Sigmoid colon (tissue), 7 donors: ENCODE data around the gene ITGB1. TPM values are rescaled to one million over a fixed set of nuclear protein-coding genes. Genes with fewer than 3 reads are reported as not detected.
A peak's percentile ranks its signal among the peaks of the same experiment; 100 is the strongest.
"Not testable (repeated sequence)": the region's sequence is repeated elsewhere in the genome, so short reads cannot be mapped to it uniquely, and the experiment has no call there.

Experiments
- DNase-seq: peaks from one replicate; pipeline ENCODE4 v3.0.0-alpha.2; 2019
- H3K27ac ChIP-seq, 4 donors: fragments of 200-600 bp; sonication (generic); one replicate each; pipeline ENCODE4 v1.5.1; 2016 to 2019; ENCODE audit warnings: mild to moderate bottlenecking in 1 of 4
- H3K27me3 ChIP-seq, 3 donors: fragments of 200-600 bp; sonication (generic); one replicate each; pipeline ENCODE4 v1.5.1; 2019; ENCODE audit warnings: mild to moderate bottlenecking in 1 of 3
- H3K36me3 ChIP-seq, 4 donors: fragments of 200-600 bp; sonication (generic); one replicate each; pipeline ENCODE4 v1.5.1; 2016 to 2019
- H3K4me1 ChIP-seq, 4 donors: fragments of 200-600 bp; sonication (generic); one replicate each; pipeline ENCODE4 v1.5.1; 2017 to 2019
- H3K4me3 ChIP-seq, 4 donors: fragments of 200-600 bp; sonication (generic); one replicate each; pipeline ENCODE4 v1.5.1; 2017 to 2019; ENCODE audit warnings: mild to moderate bottlenecking in 2 of 4, moderate library complexity in 1 of 4
- H3K9me3 ChIP-seq, 4 donors: fragments of 200-600 bp in 3 of 4; sonication (generic) in 3 of 4; one replicate each; pipeline versions ENCODE4 v1.5.1 to v1.6.1; 2013 to 2019
- CTCF ChIP-seq, 4 experiments: fragments of 450-650 bp in 3 of 4; fragments of 200-600 bp in 1 of 4; IDR thresholded peaks; one replicate each; pipeline ENCODE4 v1.5.1; 2016 to 2019; ENCODE audit warnings: antibody characterized with exemption in 4 of 4, mild to moderate bottlenecking in 3 of 4, moderate library complexity in 2 of 4
- EP300 ChIP-seq, 4 donors: sonication (generic); formaldehyde crosslinking; IDR thresholded peaks; one replicate each; pipeline ENCODE4 v1.6.1; 2017; ENCODE audit warnings: antibody characterized with exemption in 4 of 4
- POLR2A ChIP-seq, 2 donors: fragments of 450-650 bp; IDR thresholded peaks; one replicate each; pipeline ENCODE4 v1.6.1; 2016; ENCODE audit warnings: antibody characterized with exemption in 2 of 2, mild to moderate bottlenecking in 2 of 2, moderate library complexity in 2 of 2
- POLR2AphosphoS5 ChIP-seq, 4 donors: sonication (generic); formaldehyde crosslinking; IDR thresholded peaks; one replicate each; pipeline ENCODE4 v1.6.1; 2017; ENCODE audit warnings: antibody characterized with exemption in 4 of 4
- WGBS, 2 donors: extraction: QIAGEN DNeasy Blood & Tissue Kit; methylation state at CpG; one replicate each; pipeline ENCODE4 v1.1.7; 2013; 5-methylcytosine and 5-hydroxymethylcytosine counted together
- intact Hi-C: fragments of 100-400 bp; cut with DNase I; formaldehyde crosslinking; loops from one replicate; pipeline ENCODE4 v1.15.1; 2023
- polyA plus RNA-seq, 3 donors: library from polyadenylated mRNA; stranded (reverse); fragments of 200-250 nt; gene quantifications; one replicate each; pipeline ENCODE4 v1.2.3, GENCODE V29; 2013
- total RNA-seq, 4 donors: library from RNA; depleted of rRNA; stranded (reverse); fragments of >200 nt; gene quantifications; one replicate each; pipeline ENCODE4 v1.1.0, GENCODE V29; 2016
- donor health status: healthy with polysubstance abuse.
- donor health status: Bipolar disorder and iron deficiency.
- donor health status: healthy.

Gene ITGB1
- total RNA-seq: 1,000 to 10,000 TPM in 1 of 4 donors, 100 to 1,000 TPM in 3; 588 to 1,360 (median 919) TPM
- polyA plus RNA-seq: 100 to 1,000 TPM in 1 of 3 donors, 10 to 100 TPM in 2; 43.8 to 151 (median 50.9) TPM

- H3K27ac ChIP-seq: peak within 1 kb of the TSS; percentile 94 to 99 (median 98)
- H3K27me3 ChIP-seq: no peaks in the 10 kb centered on the region
- H3K4me3 ChIP-seq: peak within 1 kb of the TSS; percentile 63 to 97 (median 86)
- WGBS, 2 donors: 0 to 1% methylated on average over 94 of the region's 94 CpGs
- H3K36me3 ChIP-seq: no peaks in the 10 kb centered on the region
- TF ChIP-seq EP300 (IDR thresholded peaks at IDR 0.05): peak in 2 of 4 donors; percentile 64 to 80
- no peak for TF ChIP-seq CTCF (IDR thresholded peaks at IDR 0.05)
- TF ChIP-seq POLR2AphosphoS5 (IDR thresholded peaks at IDR 0.05): peak; percentile 98 to 99 (median 99)
- TF ChIP-seq POLR2A (IDR thresholded peaks at IDR 0.05): peak; percentile 98
- intact Hi-C loops: loop anchor here (1.0 to 10.0 kb wide), 2 partner anchors 47 to 904 kb away; partner anchors contain the start of gene KIF5B
- H3K4me1 ChIP-seq: peaks cover 0 to 76% (median 64%) of the 10 kb centered on the region in 4 donors
- DNase-seq: peak; percentile 99
- no peaks in the 10 kb centered on the region for H3K9me3 ChIP-seq
Observed at GRCh38 chr10:32958085-32959005, at the start of gene ITGB1. Gene ITGB1, minus strand, starts transcription at chr10:32958230. Its CDS starts 22,672 bp downstream, at chr10:32935558.

GRCh38 chr10:33006342-33006887 is 48.4 kb upstream of the ITGB1 start:
- H3K9me3 ChIP-seq: no peaks in the 10 kb centered on the region
- no peak for TF ChIP-seq EP300 (IDR thresholded peaks at IDR 0.05)
- no peak for TF ChIP-seq POLR2A (IDR thresholded peaks at IDR 0.05)
- TF ChIP-seq CTCF (IDR thresholded peaks at IDR 0.05): no peak
- peak overlapping the region; percentile 83 to 92 (median 90) for H3K27ac ChIP-seq
- H3K4me1 ChIP-seq: peaks cover 0 to 27% (median 19%) of the 10 kb centered on the region in 4 donors
- H3K36me3 ChIP-seq: no peaks in the 10 kb centered on the region
- 87 to 89% methylated on average over 11 of the region's 11 CpGs for WGBS, 2 donors
- intact Hi-C loops: loop anchor here (5.0 kb wide), 2 partner anchors 559 to 629 kb away; partner anchors contain the start of gene CCDC7
- H3K4me3 ChIP-seq: peak overlapping the region in 2 of 4 donors; percentile 51 to 54
- DNase-seq: no peak
- H3K27me3 ChIP-seq: no peaks in the 10 kb centered on the region

GRCh38 chr10:33005322-33006301 is 47.6 kb upstream of the ITGB1 start:
- H3K4me1 ChIP-seq: peaks cover 0 to 27% (median 19%) of the 10 kb centered on the region in 4 donors
- H3K36me3 ChIP-seq: no peaks in the 10 kb centered on the region
- intact Hi-C loops: loop anchor here (1.0 to 5.0 kb wide), 4 partner anchors 25 to 628 kb away; partner anchors contain the start of genes CCDC7 and ITGB1
- H3K4me3 ChIP-seq: peak overlapping the region; percentile 38 to 54 (median 47)
- WGBS, 2 donors: 6 to 9% methylated on average over 34 of the region's 34 CpGs
- peak overlapping the region; percentile 83 to 92 (median 90) for H3K27ac ChIP-seq
- peak; percentile 95 for DNase-seq
- H3K9me3 ChIP-seq: no peaks in the 10 kb centered on the region
- no peaks in the 10 kb centered on the region for H3K27me3 ChIP-seq
- TF ChIP-seq POLR2A (IDR thresholded peaks at IDR 0.05) (peak; percentile 49 to 64), POLR2AphosphoS5 (IDR thresholded peaks at IDR 0.05) (peak; percentile 83 to 94 (median 86)), EP300 (IDR thresholded peaks at IDR 0.05) (peak in 3 of 4 donors; percentile 36 to 74 (median 40)), CTCF (IDR thresholded peaks at IDR 0.05) (no peak)

- Histone ChIP-seq H3K27me3 (no peaks in the 10 kb centered on the region), H3K27ac (no peak overlapping the region), H3K4me3 (no peak overlapping the region), H3K4me1 (peaks cover 0 to 25% (median 19%) of the 10 kb centered on the region in 4 donors), H3K9me3 (peaks cover 0 to 3% (median 1%) of the 10 kb centered on the region in 4 donors), H3K36me3 (no peaks in the 10 kb centered on the region)
- 78 to 89% methylated on average over 4 of the region's 4 CpGs for WGBS, 2 donors
- no peak for DNase-seq
- TF ChIP-seq CTCF (IDR thresholded peaks at IDR 0.05) (no peak), EP300 (IDR thresholded peaks at IDR 0.05) (no peak), POLR2AphosphoS5 (IDR thresholded peaks at IDR 0.05) (no peak), POLR2A (IDR thresholded peaks at IDR 0.05) (no peak)
- intact Hi-C loops: no loop called here
Observed at GRCh38 chr10:33001908-33002492, 44.0 kb upstream of the ITGB1 start.

- H3K36me3 ChIP-seq, H3K4me3 ChIP-seq, H3K27ac ChIP-seq, intact Hi-C loops, H3K27me3 ChIP-seq, DNase-seq, H3K9me3 ChIP-seq, H3K4me1 ChIP-seq: not testable (repeated sequence)
- 66 to 88% methylated on average over 9 of the region's 9 CpGs for WGBS, 2 donors
Observed at GRCh38 chr10:32998060-32998581, 40.1 kb upstream of the ITGB1 start.
